Embryonic facial prominence (tissue), 1 donor: Measurements from ENCODE around the gene HEY2.

Source experiments
- DNase-seq: peaks from one replicate; pipeline ENCODE4 v3.0.0-alpha.2; 2016; ENCODE audit errors: extremely low spot score

The HEY2 gene

GRCh38 chr6:125743604-125744003 is 5.8 kb upstream of the HEY2 start:
- no peak for DNase-seq

- DNase-seq: no peak
These were observed 4.0 kb upstream of the HEY2 start for GRCh38 chr6:125745281-125746018.

- no peak for DNase-seq
These were observed 3.4 kb upstream of the HEY2 start for GRCh38 chr6:125746019-125746414.

- no peak for DNase-seq
These were observed 2.5 kb upstream of the HEY2 start for GRCh38 chr6:125746731-125747588.

GRCh38 chr6:125747589-125748405 is 1.6 kb upstream of the HEY2 start:
- no peak for DNase-seq

GRCh38 chr6:125748406-125749172 is 843 bp upstream of the HEY2 start:
- no peak for DNase-seq

- no peak for DNase-seq
These were observed 646 bp downstream of the HEY2 start for GRCh38 chr6:125749865-125750691.

GRCh38 chr6:125750692-125751333 is 1.4 kb downstream of the HEY2 start:
- no peak for DNase-seq

GRCh38 chr6:125751334-125751916 is 2.0 kb downstream of the HEY2 start:
- DNase-seq: no peak

GRCh38 chr6:125752773-125753172 is 3.3 kb downstream of the HEY2 start:
- no peak for DNase-seq

- no peak for DNase-seq
These were observed 3.9 kb downstream of the HEY2 start for GRCh38 chr6:125753218-125753936.

GRCh38 chr6:125753937-125754259 is 4.5 kb downstream of the HEY2 start:
- DNase-seq: no peak

GRCh38 chr6:125754566-125754965 is 5.1 kb downstream of the HEY2 start:
- no peak for DNase-seq

GRCh38 chr6:125759184-125759902 is 9.9 kb downstream of the HEY2 start:
- no peak for DNase-seq

- DNase-seq: no peak
These were observed 10.6 kb downstream of the HEY2 start for GRCh38 chr6:125759959-125760457.

- no peak for DNase-seq
These were observed 14.8 kb downstream of the HEY2 start for GRCh38 chr6:125764121-125764671.

GRCh38 chr6:125765944-125766343 is 16.5 kb downstream of the HEY2 start:
- DNase-seq: no peak

GRCh38 chr6:125766641-125767040 is 17.2 kb downstream of the HEY2 start:
- no peak for DNase-seq
